ENCODE data around the gene CYP2D6. TPM values are rescaled to one million over a fixed set of nuclear protein-coding genes. Genes with fewer than 3 reads are reported as not detected.
"Not testable (repeated sequence)": the region's sequence is repeated elsewhere in the genome, so short reads cannot be mapped to it uniquely, and the experiment has no call there.

The CYP2D6 gene
- total RNA-seq, 1 experiment from 2014 or later = 9.3 TPM

GRCh38 chr22:42127606-42128005 is 3.0 kb downstream of the CYP2D6 start:
- Mint-ChIP-seq H3K4me1 (ENCODE audit: low read depth, unreplicated experiment) (peaks cover 8% of the 10 kb centered on the region), H3K36me3 (ENCODE audit: insufficient read depth, unreplicated experiment) (peaks cover 39% of the 10 kb centered on the region), H3K9me3 (ENCODE audit: low read depth, unreplicated experiment) (no peaks in the 10 kb centered on the region), H3K27me3 (ENCODE audit: unreplicated experiment) (no peaks in the 10 kb centered on the region), H3K27ac (ENCODE audit: unreplicated experiment) (no peak overlapping the region), H3K4me3 (ENCODE audit: low read depth, unreplicated experiment) (no peak overlapping the region)
- BruUV-seq (replicated peaks) = no TSS peak
- intact Hi-C loops (cut with micrococcal nuclease; ENCODE audit: unreplicated experiment) = no loop called here
- TF ChIP-seq CTCF (IDR thresholded peaks at IDR 0.05; ENCODE audit: unreplicated experiment) = no peak
- CTCF ChIA-PET = interaction anchor here (0.6 kb wide), 1 partner anchor 30 kb away, joined by 6 read pairs; no protein-coding TSS in a partner anchor
- no peak for DNase-seq

GRCh38 chr22:42123529-42123928 is 7.1 kb downstream of the CYP2D6 start:
- BruUV-seq (replicated peaks) = not testable (repeated sequence)

GRCh38 chr22:42120231-42121021 is 10.2 kb downstream of the CYP2D6 start:
- BruUV-seq (replicated peaks); H3K4me3 Mint-ChIP-seq (ENCODE audit: low read depth, unreplicated experiment); intact Hi-C loops (cut with micrococcal nuclease; ENCODE audit: unreplicated experiment); H3K36me3 Mint-ChIP-seq (ENCODE audit: insufficient read depth, unreplicated experiment); H3K4me1 Mint-ChIP-seq (ENCODE audit: low read depth, unreplicated experiment); DNase-seq; CTCF ChIA-PET; H3K9me3 Mint-ChIP-seq (ENCODE audit: low read depth, unreplicated experiment); H3K27me3 Mint-ChIP-seq (ENCODE audit: unreplicated experiment); H3K27ac Mint-ChIP-seq (ENCODE audit: unreplicated experiment): not testable (repeated sequence)

More at GRCh38 chr22:42123529-42123928, 7.1 kb downstream of the CYP2D6 start:
- H3K4me1 Mint-ChIP-seq (ENCODE audit: low read depth, unreplicated experiment); DNase-seq; H3K27ac Mint-ChIP-seq (ENCODE audit: unreplicated experiment); CTCF ChIA-PET; H3K9me3 Mint-ChIP-seq (ENCODE audit: low read depth, unreplicated experiment); H3K4me3 Mint-ChIP-seq (ENCODE audit: low read depth, unreplicated experiment); H3K36me3 Mint-ChIP-seq (ENCODE audit: insufficient read depth, unreplicated experiment); intact Hi-C loops (cut with micrococcal nuclease; ENCODE audit: unreplicated experiment); H3K27me3 Mint-ChIP-seq (ENCODE audit: unreplicated experiment): not testable (repeated sequence)

GRCh38 chr22:42116848-42117424 is 13.7 kb downstream of the CYP2D6 start:
- CTCF ChIA-PET = no interaction called here
- Mint-ChIP-seq H3K4me3 (ENCODE audit: low read depth, unreplicated experiment) (no peak overlapping the region), H3K36me3 (ENCODE audit: insufficient read depth, unreplicated experiment) (no peaks in the 10 kb centered on the region), H3K4me1 (ENCODE audit: low read depth, unreplicated experiment) (no peaks in the 10 kb centered on the region), H3K27me3 (ENCODE audit: unreplicated experiment) (no peaks in the 10 kb centered on the region), H3K9me3 (ENCODE audit: low read depth, unreplicated experiment) (peaks cover 4% of the 10 kb centered on the region), H3K27ac (ENCODE audit: unreplicated experiment) (no peak overlapping the region)
- BruUV-seq (replicated peaks) = no TSS peak
- DNase-seq = no peak
- intact Hi-C loops (cut with micrococcal nuclease; ENCODE audit: unreplicated experiment) = no loop called here
- TF ChIP-seq CTCF (IDR thresholded peaks at IDR 0.05; ENCODE audit: unreplicated experiment) = no peak

- H3K4me1 Mint-ChIP-seq (ENCODE audit: low read depth, unreplicated experiment); BruUV-seq (replicated peaks); H3K4me3 Mint-ChIP-seq (ENCODE audit: low read depth, unreplicated experiment); H3K27ac Mint-ChIP-seq (ENCODE audit: unreplicated experiment); CTCF ChIA-PET; H3K36me3 Mint-ChIP-seq (ENCODE audit: insufficient read depth, unreplicated experiment); H3K9me3 Mint-ChIP-seq (ENCODE audit: low read depth, unreplicated experiment); H3K27me3 Mint-ChIP-seq (ENCODE audit: unreplicated experiment); intact Hi-C loops (cut with micrococcal nuclease; ENCODE audit: unreplicated experiment): not testable (repeated sequence)
- peak; percentile 21 for DNase-seq
Measured at GRCh38 chr22:42115420-42115830, 15.2 kb downstream of the CYP2D6 start.

Measured in Calu3 (cell line).